Testis (tissue), 3 donors: ENCODE data around the gene MEP1A. TPM values are rescaled to one million over a fixed set of nuclear protein-coding genes. Genes with fewer than 3 reads are reported as not detected.
"Not testable (repeated sequence)": the region's sequence is repeated elsewhere in the genome, so short reads cannot be mapped to it uniquely, and the experiment has no call there.

Source experiments
- DNase-seq: peaks from one replicate; pipeline ENCODE4 v3.0.0-alpha.2; 2019
- H3K27ac ChIP-seq, 2 donors: fragments of 200-600 bp; sonication (generic); one replicate each; pipeline ENCODE4 v1.5.1; 2019
- H3K27me3 ChIP-seq: fragments of 200-600 bp; sonication (generic); one replicate; pipeline ENCODE4 v1.5.1; 2019
- H3K36me3 ChIP-seq: fragments of 200-600 bp; sonication (generic); one replicate; pipeline ENCODE4 v1.5.1; 2017; ENCODE audit warnings: low read depth; ENCODE audit errors: missing control alignments
- H3K4me1 ChIP-seq: fragments of 200-600 bp; sonication (generic); one replicate; pipeline ENCODE4 v1.5.1; 2019
- H3K4me3 ChIP-seq, 2 donors: fragments of 200-600 bp; sonication (generic); one replicate each; pipeline ENCODE4 v1.5.1; 2017 to 2019
- H3K9me3 ChIP-seq: fragments of 200-600 bp; sonication (generic); one replicate; pipeline ENCODE4 v1.5.1; 2017
- CTCF ChIP-seq, 3 experiments: fragments of 450-650 bp in 2 of 3; fragments of 200-600 bp in 1 of 3; sonication (generic) in 1 of 3; IDR thresholded peaks; one replicate each; pipeline ENCODE4 v1.5.1; 2016 to 2019; ENCODE audit warnings: antibody characterized with exemption in 3 of 3, mild to moderate bottlenecking in 2 of 3, moderate library complexity in 1 of 3
- POLR2A ChIP-seq: fragments of 450-650 bp; IDR thresholded peaks from one replicate; pipeline ENCODE4 v1.6.1; 2017; ENCODE audit warnings: antibody characterized with exemption, mild to moderate bottlenecking, moderate library complexity
- WGBS, 2 donors: methylation state at CpG; one replicate each; pipeline ENCODE4 v1.1.5; 2018; 5-methylcytosine and 5-hydroxymethylcytosine counted together
- intact Hi-C: fragments of 100-400 bp; cut with DNase I; formaldehyde crosslinking; loops from one replicate; pipeline ENCODE4 v1.15.1; 2023; ENCODE audit warnings: low total_unique reads
- polyA plus RNA-seq: library from polyadenylated mRNA; stranded (reverse); fragments of 350-450 nt; fragmentation: Illumina TruSeq; extraction: RNeasy Lipid Tissue Mini Kit (QIAGEN cat#74804); gene quantifications from one replicate; pipeline ENCODE4 v1.2.3, GENCODE V29; 2014; ENCODE audit warnings: low read depth, low replicate concordance; ENCODE audit not compliant: insufficient read depth
- total RNA-seq, 2 donors: library from RNA; depleted of rRNA; stranded (reverse); fragments of >200 nt; gene quantifications; one replicate each; pipeline ENCODE4 v1.2.3, GENCODE V29; 2016

The MEP1A gene
- total and polyA plus RNA-seq, 3 donors from 2014 or later: 0.63 to 1.4 (median 0.93) TPM

DNA sequence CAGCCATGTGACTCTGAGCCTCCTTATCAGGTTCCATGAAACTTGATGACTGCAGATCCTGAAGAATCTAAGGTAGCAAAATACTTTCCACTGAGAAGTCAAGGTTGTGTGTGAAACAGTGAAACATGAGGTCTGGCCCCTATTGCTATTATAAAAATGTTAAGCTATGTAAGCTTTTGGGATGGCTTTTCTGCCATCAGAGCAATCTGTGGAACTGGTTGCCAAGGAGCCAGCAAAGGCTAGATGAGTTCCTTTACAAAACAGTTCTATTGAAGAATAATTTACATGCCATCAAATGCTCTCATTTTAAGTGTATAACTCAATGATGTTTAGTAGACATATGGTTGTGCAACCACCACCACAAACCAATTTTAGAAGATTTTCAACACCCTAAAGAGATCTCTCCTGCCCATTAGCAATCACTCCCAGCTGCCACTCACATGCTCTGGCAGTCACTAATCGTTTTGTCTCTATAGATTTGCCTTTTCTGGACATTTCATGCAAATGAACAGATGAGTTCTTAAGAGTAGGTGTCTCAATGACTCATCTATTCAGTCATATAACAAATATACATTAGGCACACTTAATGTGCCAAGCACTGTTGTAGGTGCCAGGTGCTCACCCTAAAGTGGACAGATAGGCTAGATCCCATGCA lies 19.9 kb upstream of the MEP1A start:
- Histone ChIP-seq H3K36me3 (no peaks in the 10 kb centered on the region), H3K27ac (no peak overlapping the region), H3K4me1 (peaks cover 10% of the 10 kb centered on the region), H3K4me3 (no peak overlapping the region), H3K27me3 (no peaks in the 10 kb centered on the region), H3K9me3 (no peaks in the 10 kb centered on the region)
- intact Hi-C loops: no loop called here
- no peak for DNase-seq
- TF ChIP-seq CTCF (IDR thresholded peaks at IDR 0.05) (no peak), POLR2A (no peak)
- 70 to 76% methylated on average over 1 of the region's 1 CpG for WGBS, 2 donors

GRCh38 chr6:46774736-46775135 lies 18.5 kb upstream of the MEP1A start:
- H3K4me1 ChIP-seq, H3K9me3 ChIP-seq, H3K36me3 ChIP-seq, H3K27ac ChIP-seq, H3K27me3 ChIP-seq, intact Hi-C loops, DNase-seq: not testable (repeated sequence)
- peak overlapping the region in 1 of 2 donors; percentile 2 for H3K4me3 ChIP-seq
- 81% methylated on average over 21 of the region's 24 CpGs; no CpG with 5 or more reads in 1 of the 2 donors for WGBS, 2 donors

- no peak for DNase-seq
- WGBS, 2 donors: 61 to 82% methylated on average over 5 of the region's 5 CpGs
- no peak overlapping the region for H3K27ac ChIP-seq
- H3K27me3 ChIP-seq: no peaks in the 10 kb centered on the region
- intact Hi-C loops: no loop called here
- H3K9me3 ChIP-seq: no peaks in the 10 kb centered on the region
- peaks cover 10% of the 10 kb centered on the region for H3K4me1 ChIP-seq
- no peaks in the 10 kb centered on the region for H3K36me3 ChIP-seq
- TF ChIP-seq CTCF (IDR thresholded peaks at IDR 0.05): no peak
- TF ChIP-seq POLR2A: no peak
- H3K4me3 ChIP-seq: no peak overlapping the region
Observed at GRCh38 chr6:46776070-46776712, 17.0 kb upstream of the MEP1A start.

DNA sequence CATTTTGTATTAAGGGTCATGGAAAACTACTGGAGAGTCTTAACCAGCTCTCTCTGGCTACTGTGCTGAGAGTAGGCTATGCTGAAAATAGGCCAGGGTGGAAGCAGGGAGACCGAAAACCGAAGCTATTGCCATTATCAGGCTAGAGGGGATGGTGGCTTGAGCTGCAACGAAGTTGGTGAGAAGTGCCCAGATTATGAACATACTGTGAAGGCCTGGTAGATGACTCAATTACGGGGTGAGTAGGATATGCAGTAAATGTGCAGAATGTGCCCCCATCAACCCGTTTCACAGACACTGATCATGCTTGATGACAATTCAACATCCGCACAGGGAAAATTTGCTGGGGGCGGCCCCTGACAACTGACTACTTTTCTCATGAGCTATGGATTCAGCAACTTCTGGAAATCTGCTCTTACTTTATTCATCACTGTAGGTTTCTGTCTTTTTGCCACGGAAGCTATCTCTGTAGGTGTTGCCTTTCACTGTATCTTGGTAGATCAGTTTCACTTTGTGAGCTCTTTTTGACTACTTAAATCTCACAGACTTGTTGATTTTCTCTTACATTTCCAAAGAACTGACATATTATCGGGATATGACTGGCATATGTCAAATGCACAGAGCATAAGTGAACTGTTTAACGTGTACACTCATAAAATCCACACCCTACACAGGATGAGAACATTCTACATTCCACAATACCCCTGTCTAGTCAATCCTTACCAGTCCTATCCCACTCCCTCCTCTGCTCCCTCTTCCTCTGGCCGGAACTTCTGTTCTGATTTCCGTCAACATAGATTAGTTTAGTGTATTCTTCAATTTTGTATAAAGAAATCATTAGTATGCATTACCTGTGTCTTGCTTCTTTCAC lies 15.5 kb upstream of the MEP1A start:
- 80 to 90% methylated on average over 12 of the region's 12 CpGs for WGBS, 2 donors
- Histone ChIP-seq H3K27ac (no peak overlapping the region), H3K27me3 (no peaks in the 10 kb centered on the region), H3K9me3 (no peaks in the 10 kb centered on the region), H3K36me3 (no peaks in the 10 kb centered on the region), H3K4me1 (peaks cover 6% of the 10 kb centered on the region), H3K4me3 (no peak overlapping the region)
- no peak for DNase-seq
- TF ChIP-seq CTCF (IDR thresholded peaks at IDR 0.05): no peak
- TF ChIP-seq POLR2A: no peak
- intact Hi-C loops: no loop called here
